SJSA1 (cell line): ENCODE data around the gene KIF6. TPM values are rescaled to one million over a fixed set of nuclear protein-coding genes. Genes with fewer than 3 reads are reported as not detected.

Experiments used
- total RNA-seq: library from RNA; depleted of rRNA; stranded (reverse); fragments of >200 nt; shearing (Covaris generic); gene quantifications from 2 replicates; pipeline ENCODE4 v1.2.3, GENCODE V29; 2014; rRNA removed

Gene KIF6
- total RNA-seq, 1 experiment from 2014 or later, result not detected

Other genes with a start within 250 kb of the KIF6 start
- gene DAAM2, start 67.0 kb upstream of the KIF6 start, total RNA-seq, result 0.29 TPM in 1 of 2 replicates, not detected in the other
- 7.7 and 13.7 TPM in 2 replicates for gene MOCS1, start 209.1 kb upstream of the KIF6 start, total RNA-seq